ENCODE results near the gene PNPLA7.

GRCh38 chr9:137467896-137468295 is 82.3 kb downstream of the PNPLA7 start:
- TF ChIP-seq CTCF (IDR thresholded peaks at IDR 0.05) (no peak), REST (IDR thresholded peaks at IDR 0.05; ENCODE audit: insufficient read depth in 1 of 2, low read depth in 2 of 2, low read length in 1 of 2) (no peak), SIN3A (IDR thresholded peaks at IDR 0.05; ENCODE audit: borderline replicate concordance, insufficient read depth, low read depth, low read length) (no peak), POLR2AphosphoS5 (IDR thresholded peaks at IDR 0.05; ENCODE audit: low read depth, low read length) (no peak)

All from Panc1 (cell line).